H1 (cell line): Measurements from ENCODE around the gene PPP2R3A. TPM values are rescaled to one million over a fixed set of nuclear protein-coding genes. Genes with fewer than 3 reads are reported as not detected.

Source experiments
- CHD1 ChIP-seq: IDR thresholded peaks from 2 replicates; pipeline ENCODE4 v1.6.1; 2012; ENCODE audit warnings: low read depth, low read length, improper control_type of control experiment
- CTBP2 ChIP-seq: IDR thresholded peaks from 2 replicates; pipeline ENCODE4 v1.7.0; 2011; ENCODE audit warnings: borderline replicate concordance, mild to moderate bottlenecking, moderate library complexity, mixed read lengths, low read length; ENCODE audit not compliant: insufficient read depth, insufficient read length
- EZH2 ChIP-seq: fragments of 200-600 bp; sonication (generic); IDR thresholded peaks from 2 replicates; pipeline ENCODE4 v1.7.1; 2012; ENCODE audit warnings: low read depth, mild to moderate bottlenecking, moderate library complexity, low read length, inconsistent platforms; ENCODE audit not compliant: severe bottlenecking
- KDM1A ChIP-seq: fragments of 200-600, 300-600 bp; sonication (generic); IDR thresholded peaks from 2 replicates; pipeline ENCODE4 v1.7.1; 2016; ENCODE audit warnings: mild to moderate bottlenecking, low read length, borderline replicate concordance
- MAFK ChIP-seq: IDR thresholded peaks from 2 replicates; pipeline ENCODE4 v1.6.1; 2012; ENCODE audit warnings: low read depth, mild to moderate bottlenecking, improper control_type of control experiment, low read length
- RNF2 ChIP-seq: fragments of 200-900, 300-1000 bp; sonication (generic); IDR thresholded peaks from 2 replicates; pipeline ENCODE4 v1.7.1; 2016; ENCODE audit warnings: borderline replicate concordance, low read depth, mild to moderate bottlenecking, antibody characterized with exemption, low read length; ENCODE audit not compliant: poor library complexity, severe bottlenecking; ENCODE audit errors: missing control alignments
- SIN3A ChIP-seq, 2 experiments: IDR thresholded peaks in 1 of 2; conservative IDR thresholded peaks in 1 of 2; 2 replicates each; pipeline ENCODE4 v1.6.1; 2011 to 2012; ENCODE audit warnings: low read length in 2 of 2, improper control_type of control experiment in 1 of 2, low read depth in 1 of 2, mild to moderate bottlenecking in 1 of 2
- SP1 ChIP-seq: IDR thresholded peaks from 2 replicates; pipeline ENCODE4 v1.6.1; 2011; ENCODE audit warnings: low read depth, low read length
- TCF12 ChIP-seq: IDR thresholded peaks from 2 replicates; pipeline ENCODE4 v1.6.1; 2011; ENCODE audit warnings: low read depth, mild to moderate bottlenecking, low read length
- polyA plus RNA-seq, 7 experiments: library from polyadenylated mRNA; depleted of rRNA in 3 of 7; stranded (reverse) in 5 of 7; unstranded in 2 of 7; fragments of >200 nt in 5 of 7; fragments of 200-250 nt in 2 of 7; gene quantifications; 1 replicate in 5 of 7; 2 replicates in 1 of 7; 4 replicates in 1 of 7; pipeline versions ENCODE4 v1.2.1 to v1.2.3, GENCODE V29; 2011 to 2013; ENCODE audit warnings: missing spikeins in 2 of 7, mixed read lengths in 2 of 7
- total RNA-seq: library from RNA; stranded (reverse); fragmentation: NEBNext Ultra II Directional; extraction: Animal tissue kit (Norgen Biotek cat#: 25700); gene quantifications from 2 replicates; pipeline ENCODE4 v1.2.1, GENCODE V29; 2021
- TF ChIP-seq, protein P1 (sequence below): IDR thresholded peaks from 2 replicates; pipeline ENCODE4 v1.6.1; 2012; ENCODE audit warnings: low read length, inconsistent platforms

The PPP2R3A gene
- total and polyA plus RNA-seq, 2 of the 8 experiments (the other 6 are each of a cell fraction or from before 2014, with no cell fraction given), result 4.1 to 15.2 TPM

DNA sequence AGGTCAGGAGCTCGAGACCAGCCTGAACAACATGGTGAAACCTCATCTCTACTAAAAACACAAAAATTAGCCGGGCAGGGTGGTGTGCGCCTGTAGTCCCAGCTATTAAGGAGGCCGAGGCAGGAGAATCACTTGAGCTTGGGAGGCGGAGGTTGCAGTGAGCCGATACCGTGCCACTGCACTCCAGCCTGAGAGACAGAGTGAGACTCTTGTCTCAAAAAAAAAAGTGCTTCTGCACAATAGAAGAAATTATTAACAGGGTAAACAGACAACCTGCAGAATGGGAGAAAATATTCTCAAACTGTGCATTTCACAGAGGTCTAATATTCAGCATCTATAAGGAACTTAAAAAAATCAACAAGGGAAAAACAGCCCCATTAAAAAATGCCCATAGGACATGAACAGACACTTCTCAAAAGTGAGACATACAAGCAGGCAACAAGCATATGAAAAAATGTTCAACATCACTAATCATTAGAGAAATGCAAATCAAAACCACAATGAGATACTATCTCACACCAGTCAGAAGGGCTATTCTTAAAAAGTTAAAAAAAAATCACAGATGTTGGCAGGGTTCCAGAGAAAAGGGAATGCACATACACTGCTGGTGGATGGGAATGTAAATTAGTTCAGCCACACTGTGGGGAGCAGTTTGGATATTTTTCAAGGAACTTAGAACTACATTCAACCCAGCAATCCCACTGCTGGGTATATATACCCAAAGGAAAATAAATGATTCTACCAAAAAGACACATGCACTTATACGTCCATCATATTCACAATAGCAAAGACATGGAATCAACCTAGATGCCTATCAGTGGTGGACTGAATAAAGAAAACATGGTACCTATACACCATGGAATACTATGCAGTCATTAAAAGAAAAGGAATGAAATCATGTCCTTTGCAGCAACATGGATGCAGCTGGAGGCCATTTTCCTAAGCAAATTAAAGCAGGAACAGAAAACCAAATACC lies 155.1 kb downstream of the PPP2R3A start (continued):
- TF ChIP-seq, protein P1, sequence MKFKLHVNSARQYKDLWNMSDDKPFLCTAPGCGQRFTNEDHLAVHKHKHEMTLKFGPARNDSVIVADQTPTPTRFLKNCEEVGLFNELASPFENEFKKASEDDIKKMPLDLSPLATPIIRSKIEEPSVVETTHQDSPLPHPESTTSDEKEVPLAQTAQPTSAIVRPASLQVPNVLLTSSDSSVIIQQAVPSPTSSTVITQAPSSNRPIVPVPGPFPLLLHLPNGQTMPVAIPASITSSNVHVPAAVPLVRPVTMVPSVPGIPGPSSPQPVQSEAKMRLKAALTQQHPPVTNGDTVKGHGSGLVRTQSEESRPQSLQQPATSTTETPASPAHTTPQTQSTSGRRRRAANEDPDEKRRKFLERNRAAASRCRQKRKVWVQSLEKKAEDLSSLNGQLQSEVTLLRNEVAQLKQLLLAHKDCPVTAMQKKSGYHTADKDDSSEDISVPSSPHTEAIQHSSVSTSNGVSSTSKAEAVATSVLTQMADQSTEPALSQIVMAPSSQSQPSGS, result no peak
- TF ChIP-seq CTBP2, result no peak
- TF ChIP-seq KDM1A, result no peak
- TF ChIP-seq TCF12, result no peak
- TF ChIP-seq SP1, result no peak
- no peak for TF ChIP-seq EZH2
- TF ChIP-seq CHD1, result no peak
- no peak for TF ChIP-seq RNF2
- no peak for TF ChIP-seq MAFK
- TF ChIP-seq SIN3A (conservative IDR thresholded peaks at IDR 0.05 in 1 of 2, IDR thresholded peaks at IDR 0.05 in 1 of 2; ENCODE audit: low read depth in 1 of 2, low read length in 2 of 2), result no peak
